B cell (primary cell): ENCODE measurements around the gene ORAI2.

ENCODE experiments used
- CTCF ChIP-seq: fragments of 200-600 bp; IDR thresholded peaks from one replicate; pipeline ENCODE4 v1.8.0; 2022; ENCODE audit warnings: antibody characterized with exemption, mild to moderate bottlenecking
- EZH2 ChIP-seq: IDR thresholded peaks from 2 replicates; pipeline ENCODE4 v1.6.1; 2012; ENCODE audit warnings: borderline replicate concordance, low read depth, mild to moderate bottlenecking, moderate library complexity, low read length; ENCODE audit not compliant: insufficient read depth, poor library complexity, severe bottlenecking

GRCh38 chr7:102417105-102417504 is 16.3 kb upstream of the ORAI2 start:
- TF ChIP-seq CTCF (no peak), EZH2 (no peak)
